Erythroblast (primary cell): ENCODE data around the gene DISP2.

Source experiments
- GATA1 ChIP-seq: IDR thresholded peaks from 2 replicates; pipeline ENCODE4 v1.6.1; 2011; ENCODE audit warnings: low read depth, mild to moderate bottlenecking, control low read depth, low read length, moderate library complexity
- POLR2A ChIP-seq: IDR thresholded peaks from 2 replicates; pipeline ENCODE4 v1.6.1; 2011; ENCODE audit warnings: mild to moderate bottlenecking, low read length

GRCh38 chr15:40427188-40427587 is 69.2 kb downstream of the DISP2 start:
- no peak for TF ChIP-seq POLR2A
- no peak for TF ChIP-seq GATA1
